Urothelium cell line (cell line): ENCODE measurements around the gene CLDN14.

ENCODE experiments used
- DNase-seq: peaks from one replicate; pipeline ENCODE4 v3.0.0; 2011; ENCODE audit warnings: low spot score, mixed read lengths
- FAIRE-seq: peaks from 2 replicates; lab custom pipeline; 2011; peaks lifted over from hg19 to GRCh38; lab: Jason Lieb, UNC

CLDN14 gene

DNA sequence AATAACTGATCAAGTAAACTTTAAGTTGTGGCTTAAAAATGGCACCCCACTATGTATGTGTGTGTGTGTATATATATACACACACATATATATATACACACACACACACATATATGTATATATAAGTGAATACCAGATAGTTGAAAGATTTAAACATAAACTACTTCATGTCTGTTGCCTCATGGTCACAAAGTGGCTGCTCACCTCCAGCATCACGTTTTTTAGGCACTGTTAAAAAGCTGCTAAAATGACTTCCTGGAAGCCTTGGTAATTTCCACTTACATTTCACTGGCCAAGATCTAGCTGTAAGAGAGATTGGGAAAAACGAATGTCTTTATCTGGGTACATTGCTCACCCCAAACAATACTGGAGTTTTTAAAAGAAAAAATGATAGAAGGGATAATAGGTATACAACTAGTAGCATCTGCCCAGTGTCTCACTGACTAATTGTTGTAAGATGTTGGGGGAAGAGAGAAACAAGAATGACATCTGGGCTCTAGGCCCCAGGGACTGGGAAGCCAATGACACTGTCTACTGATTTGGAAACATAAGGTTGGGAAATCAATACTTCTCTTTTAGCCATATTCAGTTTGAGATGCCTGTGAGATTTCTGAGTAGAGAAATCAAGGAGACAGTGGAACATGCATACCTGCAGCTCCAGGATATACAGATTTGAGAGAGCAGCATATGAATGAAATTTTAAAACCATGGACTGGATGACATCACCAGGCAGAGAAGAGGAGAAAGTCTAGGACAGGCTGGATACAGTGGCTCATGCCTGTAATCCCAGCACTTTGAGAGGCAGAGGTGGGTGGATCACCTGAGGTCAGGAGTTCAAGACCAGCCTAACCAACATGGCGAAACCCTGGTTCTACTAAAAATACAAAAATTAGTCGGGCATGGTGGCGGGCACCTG is 42.8 kb downstream of the CLDN14 start:
- DNase-seq: no peak
- no peak for FAIRE-seq

- FAIRE-seq (no peak), DNase-seq (no peak)
Observed at GRCh38 chr21:36434144-36434543, 45.8 kb downstream of the CLDN14 start.

DNA sequence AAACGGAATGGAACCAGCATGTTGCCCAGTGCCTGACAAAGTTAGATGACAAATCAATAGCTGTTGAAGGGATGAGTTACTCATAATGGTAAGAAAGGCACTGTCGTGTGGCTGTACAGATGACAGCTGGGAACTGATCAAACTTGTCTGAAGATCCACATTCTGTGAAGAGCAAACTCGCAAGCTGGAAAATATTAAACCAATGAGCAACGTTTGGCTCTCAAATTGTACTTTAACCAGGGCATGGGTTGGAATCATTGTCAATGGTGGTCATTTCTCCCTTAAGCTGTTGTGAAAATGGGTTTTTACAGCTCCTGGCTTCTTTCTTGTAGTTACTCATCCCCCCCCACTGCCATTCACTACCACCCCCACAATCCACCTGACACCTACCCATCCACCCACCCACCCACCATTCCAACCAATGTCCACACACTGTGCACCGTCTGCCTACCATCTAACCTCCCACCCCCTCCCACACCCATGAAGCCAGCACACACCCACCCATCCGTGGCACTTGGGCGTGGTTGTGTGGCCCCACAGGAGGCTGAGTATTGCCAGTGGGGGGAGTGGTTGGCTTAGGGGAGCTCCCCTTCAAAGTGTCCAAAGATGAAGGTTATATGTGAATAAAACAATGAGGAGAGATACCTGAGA is 46.7 kb downstream of the CLDN14 start:
- FAIRE-seq: no peak
- no peak for DNase-seq

DNA sequence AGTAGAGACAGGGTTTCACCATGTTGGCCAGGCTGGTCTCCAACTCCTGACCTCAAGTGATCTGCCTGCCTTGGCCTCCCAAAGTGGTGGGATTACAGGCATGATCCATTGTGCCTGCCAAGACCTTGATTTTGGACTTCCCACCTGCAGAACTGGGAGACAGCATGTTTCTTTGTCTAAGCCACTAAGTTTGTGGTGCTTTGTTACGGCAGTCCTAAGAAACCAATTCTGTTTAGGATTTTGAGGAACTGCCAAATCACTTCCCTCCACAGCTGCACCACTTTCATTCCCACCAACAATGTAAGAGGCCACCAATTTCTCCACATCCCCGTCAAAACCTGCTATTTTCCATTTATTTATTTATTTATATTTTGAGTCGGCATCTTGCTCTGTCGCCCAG is 48.7 kb downstream of the CLDN14 start:
- DNase-seq: no peak
- no peak for FAIRE-seq

- FAIRE-seq: no peak
- no peak for DNase-seq
Observed at GRCh38 chr21:36430841-36431240, 49.1 kb downstream of the CLDN14 start.

DNA sequence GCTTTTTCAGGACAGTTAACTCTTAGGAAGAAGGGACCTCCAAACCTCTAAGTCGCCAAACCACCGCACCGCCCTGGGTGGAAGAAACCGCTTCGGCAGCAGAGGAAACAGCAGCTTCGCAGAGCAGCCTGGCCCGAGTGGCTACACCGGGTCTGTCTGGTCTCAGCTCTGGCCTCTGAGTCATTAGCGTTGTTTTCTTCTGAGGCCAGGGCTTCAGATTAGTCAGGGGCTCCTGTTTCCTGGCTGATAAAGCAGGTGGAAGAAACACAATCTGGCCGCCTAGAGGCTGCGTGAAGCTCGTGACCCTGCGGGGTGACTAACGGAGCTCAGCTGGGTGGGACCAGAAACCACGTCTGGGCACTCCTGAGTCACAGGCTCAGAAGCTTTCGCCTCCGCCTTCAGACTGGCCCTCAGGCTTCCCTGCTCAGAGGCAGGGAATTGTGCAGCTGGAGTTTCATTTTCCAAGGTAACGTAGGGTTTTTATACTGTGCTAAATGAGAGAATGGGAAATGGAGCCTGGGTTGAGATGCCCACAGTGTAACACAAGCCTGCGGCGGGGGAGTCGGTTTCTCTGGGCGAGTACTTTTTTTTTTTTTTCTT is 49.9 kb downstream of the CLDN14 start:
- no peak for FAIRE-seq
- peak; percentile 85 for DNase-seq

DNA sequence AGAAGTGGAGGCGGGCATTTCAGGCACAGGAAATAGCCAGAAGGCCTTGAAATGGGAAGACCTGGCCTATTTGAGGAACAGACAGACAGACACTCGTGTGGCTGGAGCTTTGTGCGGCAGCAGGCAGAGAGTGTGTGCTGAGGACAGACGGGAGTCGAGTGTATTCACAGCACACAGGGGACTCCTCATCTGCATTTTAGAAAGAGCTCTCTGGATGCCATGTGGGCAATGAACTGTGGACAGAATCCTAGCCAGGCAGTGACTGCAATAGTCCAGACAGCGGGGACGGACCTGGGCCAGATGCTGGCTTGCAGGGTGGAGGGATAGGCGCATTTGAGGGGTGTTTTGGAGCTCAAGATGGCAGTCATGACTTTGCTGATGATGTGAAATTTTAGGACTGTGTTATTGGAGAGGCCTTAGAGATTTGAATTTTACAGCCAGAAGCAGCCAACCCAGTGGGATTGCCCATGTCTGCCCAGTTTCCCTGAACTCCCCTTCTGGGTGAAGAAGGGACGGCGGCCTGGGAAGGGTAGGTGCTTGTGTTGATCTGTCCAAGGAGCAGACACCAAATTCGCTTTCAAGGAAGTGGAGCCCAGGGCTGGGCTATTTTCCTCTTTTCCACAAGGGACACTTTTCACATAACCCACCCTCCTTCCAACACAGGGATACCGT is 51.0 kb downstream of the CLDN14 start:
- DNase-seq: no peak
- FAIRE-seq: no peak

DNA sequence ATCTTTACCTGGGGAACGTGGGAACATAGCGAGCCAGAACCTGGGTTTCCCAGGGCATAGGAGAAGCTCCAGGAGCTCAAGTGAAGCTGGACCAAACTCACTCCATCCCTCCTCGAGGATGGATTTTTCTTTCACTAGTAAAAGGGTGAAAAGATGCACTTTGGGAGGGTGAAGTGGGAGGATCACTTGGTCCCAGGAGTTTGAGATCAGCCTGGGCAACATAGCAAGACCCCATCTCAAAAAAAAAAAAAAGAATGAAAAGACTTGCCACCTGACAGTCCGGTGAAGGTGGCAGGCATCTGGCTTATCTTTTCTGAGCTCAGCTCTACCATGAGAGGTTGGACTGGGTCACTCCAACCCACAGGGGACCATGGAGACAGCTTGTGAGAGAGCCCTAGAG is 52.4 kb downstream of the CLDN14 start:
- FAIRE-seq (no peak), DNase-seq (no peak)

DNA sequence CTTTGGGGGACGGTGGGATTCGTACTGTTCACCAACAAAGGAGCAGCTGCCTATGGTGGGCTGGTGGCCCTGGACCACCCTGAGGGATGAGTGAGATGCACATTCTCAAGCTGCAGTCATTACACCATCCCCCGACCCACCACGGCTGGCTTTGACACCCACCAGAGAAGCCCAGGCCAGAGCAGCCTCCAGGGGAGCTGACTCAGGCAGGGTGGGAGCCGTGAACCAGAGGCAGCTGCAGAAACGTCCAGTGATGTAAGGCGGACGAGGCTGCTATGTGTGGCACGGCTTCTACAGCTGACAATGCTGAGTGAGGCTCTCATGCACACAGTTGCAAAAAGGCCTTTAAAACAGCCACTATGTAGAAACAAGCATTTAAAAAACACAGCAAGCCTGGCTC is 54.6 kb downstream of the CLDN14 start:
- FAIRE-seq (no peak), DNase-seq (no peak)

DNA sequence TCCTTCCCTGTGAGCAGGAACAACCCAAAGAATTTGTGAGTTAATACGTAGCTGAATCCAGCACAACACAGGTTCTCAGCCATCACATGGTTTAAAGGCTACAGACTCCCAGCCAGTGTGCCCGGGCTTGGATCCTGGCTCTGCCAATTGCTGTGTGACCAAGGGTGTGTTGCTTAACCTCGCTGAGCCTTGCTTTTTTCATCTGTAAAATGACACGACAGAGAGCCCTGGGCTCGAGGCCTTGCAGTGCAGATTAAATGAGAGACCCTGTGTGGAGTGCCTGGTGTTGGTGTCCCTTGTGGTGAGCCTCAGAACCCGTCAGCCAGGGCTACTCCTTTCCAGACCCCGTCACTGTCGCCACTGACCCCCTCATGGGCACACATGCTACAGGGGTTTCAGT is 55.3 kb downstream of the CLDN14 start:
- FAIRE-seq (no peak), DNase-seq (no peak)

- no peak for FAIRE-seq
- DNase-seq: no peak
Observed at GRCh38 chr21:36423771-36424433, 56.0 kb downstream of the CLDN14 start.

DNA sequence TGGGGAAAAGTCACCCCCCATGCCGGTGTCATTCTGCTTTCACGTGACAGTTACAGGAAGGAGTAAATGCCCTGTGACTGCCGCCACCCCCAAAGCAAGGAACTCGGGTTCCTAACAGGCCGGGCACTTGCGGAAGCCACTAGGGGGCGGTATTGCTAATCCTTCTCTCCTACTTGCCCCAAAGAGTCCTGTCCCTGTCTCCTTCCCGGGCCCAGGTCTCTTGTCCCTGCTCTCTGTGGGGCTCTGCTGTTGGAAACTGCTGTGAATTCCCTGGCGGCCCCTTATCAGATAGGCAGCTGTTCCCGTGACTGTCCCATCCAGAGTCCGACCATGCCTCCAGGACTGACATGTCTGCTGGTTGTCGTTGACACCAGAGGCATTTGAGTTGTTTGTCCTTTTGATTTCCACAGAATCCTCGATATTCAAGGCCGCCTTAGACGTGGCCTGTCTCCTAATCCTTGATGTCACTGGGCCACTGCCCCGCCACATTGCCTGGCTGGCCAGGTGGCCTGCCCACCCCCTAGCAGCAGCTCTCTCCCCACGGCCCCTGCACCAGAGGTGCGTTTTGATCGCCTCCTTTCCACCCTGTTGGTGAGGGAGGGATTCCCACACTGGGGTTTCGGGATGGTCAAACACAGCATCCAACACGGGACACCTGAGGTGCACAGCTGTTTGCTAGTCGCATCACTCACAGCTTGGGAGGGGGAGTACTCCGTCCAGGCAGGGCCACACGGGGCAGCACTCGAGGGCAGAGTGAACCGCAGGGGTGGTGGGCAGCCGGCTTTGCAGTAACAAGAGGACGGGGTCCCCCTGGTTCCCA is 57.4 kb downstream of the CLDN14 start:
- peak; percentile 31 for DNase-seq
- no peak for FAIRE-seq

DNA sequence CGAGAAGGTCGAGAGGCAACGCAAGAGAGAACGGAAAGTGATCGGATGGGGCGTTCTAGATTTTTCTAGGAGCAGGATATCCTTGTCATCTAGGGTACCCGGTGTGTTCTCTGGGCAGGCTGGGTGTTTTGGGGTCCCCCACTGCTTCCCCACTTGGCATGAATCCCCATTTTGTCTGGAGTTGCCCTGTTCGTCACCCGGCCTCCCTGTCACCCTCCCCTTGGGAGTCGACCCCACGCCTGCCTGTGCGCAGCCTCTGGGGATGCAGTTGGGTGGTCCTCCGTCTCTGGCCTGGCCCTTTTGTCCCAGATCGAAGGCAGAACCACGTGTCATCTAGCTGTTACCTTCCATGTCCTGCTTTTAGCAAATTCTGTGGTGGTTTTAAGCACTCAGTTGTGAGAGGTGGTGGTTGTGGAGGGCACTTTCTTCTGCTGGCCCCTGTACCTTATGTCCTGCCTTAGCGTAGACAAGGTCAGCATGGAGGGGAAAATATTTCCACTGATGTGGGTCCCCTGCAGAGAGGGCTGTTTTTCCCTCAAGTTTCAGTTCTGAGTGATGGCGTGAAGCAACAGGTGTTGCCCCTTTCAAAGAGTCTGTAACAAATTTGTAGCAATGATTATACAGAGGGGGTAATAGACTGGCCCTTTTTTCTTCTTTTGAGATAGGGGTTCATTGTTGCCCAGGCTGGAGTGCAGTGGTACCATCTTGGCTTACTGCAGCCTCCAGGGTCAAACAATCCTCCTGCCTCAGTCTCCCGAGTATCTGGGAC is 59.2 kb downstream of the CLDN14 start:
- no peak for FAIRE-seq
- DNase-seq: no peak

DNA sequence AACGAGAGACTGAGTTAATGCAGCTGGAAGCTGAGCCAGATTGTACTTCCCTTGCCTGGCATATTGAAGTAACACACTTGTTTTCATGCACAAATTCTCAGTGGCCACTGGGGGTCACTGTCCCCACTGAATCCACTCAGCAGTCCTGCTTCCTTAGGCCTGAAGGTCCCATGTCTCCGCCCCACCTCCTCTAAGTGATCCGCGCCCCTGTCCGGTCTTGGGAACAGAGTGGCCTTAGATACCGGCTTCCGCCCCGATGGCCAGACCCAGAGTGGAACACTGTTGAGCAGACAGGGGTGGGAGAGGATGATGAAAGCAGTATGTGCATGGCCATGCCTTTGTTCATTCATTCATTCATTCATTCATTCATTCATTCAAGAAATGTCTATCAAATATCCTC is 59.9 kb downstream of the CLDN14 start:
- DNase-seq: peak; percentile 62
- FAIRE-seq: no peak

- no peak for FAIRE-seq
Observed at GRCh38 chr21:36419241-36419640, 60.7 kb downstream of the CLDN14 start.

GRCh38 chr21:36415375-36415774 is 64.5 kb downstream of the CLDN14 start:
- FAIRE-seq: no peak

More at GRCh38 chr21:36419241-36419640, 60.7 kb downstream of the CLDN14 start:
- DNase-seq: no peak

GRCh38 chr21:36412916-36413315 is 67.0 kb downstream of the CLDN14 start:
- DNase-seq: no peak
- no peak for FAIRE-seq

More at GRCh38 chr21:36415375-36415774, 64.5 kb downstream of the CLDN14 start:
- no peak for DNase-seq

- no peak for FAIRE-seq
Observed at GRCh38 chr21:36411301-36411700, 68.6 kb downstream of the CLDN14 start.

More at GRCh38 chr21:36411301-36411700, 68.6 kb downstream of the CLDN14 start:
- no peak for DNase-seq
